DMS153 (cell line): Measurements from ENCODE around the gene RASGRP1.

ENCODE experiments used
- DNase-seq: peaks from one replicate; lab custom pipeline; 2025; lab: John Stamatoyannopoulos, UW

Gene RASGRP1

GRCh38 chr15:38504680-38505467, 59.7 kb downstream of the RASGRP1 start:
- no peak for DNase-seq

GRCh38 chr15:38503496-38503895, 61.1 kb downstream of the RASGRP1 start:
- no peak for DNase-seq

GRCh38 chr15:38499651-38500050, 65.0 kb downstream of the RASGRP1 start:
- DNase-seq: no peak

GRCh38 chr15:38496151-38496550, 68.5 kb downstream of the RASGRP1 start:
- no peak for DNase-seq

- DNase-seq: no peak
Observed at GRCh38 chr15:38490242-38490922, 74.2 kb downstream of the RASGRP1 start.

- DNase-seq: no peak
Observed at GRCh38 chr15:38487378-38487777, 77.2 kb downstream of the RASGRP1 start.

- DNase-seq: no peak
Observed at GRCh38 chr15:38486936-38487335, 77.7 kb downstream of the RASGRP1 start.

- DNase-seq: no peak
Observed at GRCh38 chr15:38482572-38482971, 82.0 kb downstream of the RASGRP1 start.

- no peak for DNase-seq
Observed at GRCh38 chr15:38481761-38482160, 82.9 kb downstream of the RASGRP1 start.

GRCh38 chr15:38481113-38481512, 83.5 kb downstream of the RASGRP1 start:
- DNase-seq: no peak

GRCh38 chr15:38479756-38480155, 84.9 kb downstream of the RASGRP1 start:
- DNase-seq: no peak

- DNase-seq: no peak
Observed at GRCh38 chr15:38479266-38479665, 85.3 kb downstream of the RASGRP1 start.

GRCh38 chr15:38477637-38478036, 87.0 kb downstream of the RASGRP1 start:
- no peak for DNase-seq

GRCh38 chr15:38476120-38476519, 88.5 kb downstream of the RASGRP1 start:
- DNase-seq: no peak

GRCh38 chr15:38475361-38475760, 89.3 kb downstream of the RASGRP1 start:
- DNase-seq: no peak

GRCh38 chr15:38474155-38474757, 90.4 kb downstream of the RASGRP1 start:
- DNase-seq: peak; percentile 15

- DNase-seq: no peak
Observed at GRCh38 chr15:38471974-38472373, 92.6 kb downstream of the RASGRP1 start.

- no peak for DNase-seq
Observed at GRCh38 chr15:38470816-38471215, 93.8 kb downstream of the RASGRP1 start.

GRCh38 chr15:38464675-38465074, 99.9 kb downstream of the RASGRP1 start:
- no peak for DNase-seq

- no peak for DNase-seq
Observed at GRCh38 chr15:38463893-38464292, 100.7 kb downstream of the RASGRP1 start.

GRCh38 chr15:38461066-38461833, 103.4 kb downstream of the RASGRP1 start:
- DNase-seq: no peak

GRCh38 chr15:38460543-38460942, 104.1 kb downstream of the RASGRP1 start:
- DNase-seq: no peak
